HG03103 (cell line): ENCODE data around the gene XPR1.

ENCODE experiments used
- ATAC-seq: cut with Tn5 transposase; IDR thresholded peaks from one replicate; pipeline ENCODE4 v1.9.1; 2021; ENCODE audit warnings: low read depth; ENCODE audit not compliant: unreplicated experiment

The XPR1 gene

GRCh38 chr1:180863158-180863775 lies 231.4 kb downstream of the XPR1 start:
- no peak for ATAC-seq

GRCh38 chr1:180881806-180882509 lies 250.1 kb downstream of the XPR1 start:
- ATAC-seq: no peak

- ATAC-seq: no peak
Measured at GRCh38 chr1:180884588-180885300, 252.9 kb downstream of the XPR1 start.

GRCh38 chr1:180886338-180886737 lies 254.5 kb downstream of the XPR1 start:
- no peak for ATAC-seq

GRCh38 chr1:180887841-180888240 lies 256.0 kb downstream of the XPR1 start:
- no peak for ATAC-seq

- ATAC-seq: peak; percentile 60
Measured at GRCh38 chr1:180888870-180889269, 257.0 kb downstream of the XPR1 start.

- no peak for ATAC-seq
Measured at GRCh38 chr1:180889325-180889724, 257.5 kb downstream of the XPR1 start.

GRCh38 chr1:180892272-180892671 lies 260.4 kb downstream of the XPR1 start:
- ATAC-seq: no peak

- no peak for ATAC-seq
Measured at GRCh38 chr1:180892675-180893074, 260.9 kb downstream of the XPR1 start.

- no peak for ATAC-seq
Measured at GRCh38 chr1:180893614-180894013, 261.8 kb downstream of the XPR1 start.

GRCh38 chr1:180896161-180896560 lies 264.3 kb downstream of the XPR1 start:
- no peak for ATAC-seq

GRCh38 chr1:180898441-180899219 lies 266.8 kb downstream of the XPR1 start:
- no peak for ATAC-seq

- no peak for ATAC-seq
Measured at GRCh38 chr1:180899262-180899661, 267.4 kb downstream of the XPR1 start.

- ATAC-seq: no peak
Measured at GRCh38 chr1:180901076-180901990, 269.5 kb downstream of the XPR1 start.

- ATAC-seq: no peak
Measured at GRCh38 chr1:180902541-180902940, 270.7 kb downstream of the XPR1 start.

- ATAC-seq: no peak
Measured at GRCh38 chr1:180905927-180906326, 274.1 kb downstream of the XPR1 start.

GRCh38 chr1:180906511-180906910 lies 274.7 kb downstream of the XPR1 start:
- ATAC-seq: no peak

- ATAC-seq: no peak
Measured at GRCh38 chr1:180907313-180908055, 275.7 kb downstream of the XPR1 start.

GRCh38 chr1:180908074-180908765 lies 276.4 kb downstream of the XPR1 start:
- ATAC-seq: no peak
